ENCODE measurements around the gene COBLL1.

Gene COBLL1

GRCh38 chr2:164693834-164694233 is 147.8 kb downstream of the COBLL1 start:
- FAIRE-seq = no peak
- DNase-seq (ENCODE audit: extremely low spot score, insufficient read length, low read depth) = no peak

- DNase-seq (ENCODE audit: extremely low spot score, insufficient read length, low read depth) = no peak
- FAIRE-seq = no peak
Measured at GRCh38 chr2:164693390-164693789, 148.2 kb downstream of the COBLL1 start.

GRCh38 chr2:164692958-164693357 is 148.7 kb downstream of the COBLL1 start:
- DNase-seq (ENCODE audit: extremely low spot score, insufficient read length, low read depth) (no peak), FAIRE-seq (no peak)

- FAIRE-seq = no peak
- DNase-seq (ENCODE audit: extremely low spot score, insufficient read length, low read depth) = no peak
Measured at GRCh38 chr2:164692114-164692513, 149.5 kb downstream of the COBLL1 start.

- FAIRE-seq = no peak
Measured at GRCh38 chr2:164691346-164691887, 150.2 kb downstream of the COBLL1 start.

GRCh38 chr2:164690361-164690760 is 151.3 kb downstream of the COBLL1 start:
- DNase-seq (ENCODE audit: extremely low spot score, insufficient read length, low read depth) (no peak), FAIRE-seq (no peak)

More at GRCh38 chr2:164691346-164691887, 150.2 kb downstream of the COBLL1 start:
- no peak for DNase-seq (ENCODE audit: extremely low spot score, insufficient read length, low read depth)

GRCh38 chr2:164688896-164689419 is 152.7 kb downstream of the COBLL1 start:
- no peak for DNase-seq (ENCODE audit: extremely low spot score, insufficient read length, low read depth)
- FAIRE-seq = no peak

GRCh38 chr2:164681009-164681408 is 160.6 kb downstream of the COBLL1 start:
- DNase-seq (ENCODE audit: extremely low spot score, insufficient read length, low read depth) (no peak), FAIRE-seq (no peak)

- no peak for DNase-seq (ENCODE audit: extremely low spot score, insufficient read length, low read depth)
- FAIRE-seq = no peak
Measured at GRCh38 chr2:164678631-164679149, 162.9 kb downstream of the COBLL1 start.

- DNase-seq (ENCODE audit: extremely low spot score, insufficient read length, low read depth) = no peak
- FAIRE-seq = no peak
Measured at GRCh38 chr2:164677733-164678132, 163.9 kb downstream of the COBLL1 start.

GRCh38 chr2:164677271-164677670 is 164.4 kb downstream of the COBLL1 start:
- FAIRE-seq = no peak
- DNase-seq (ENCODE audit: extremely low spot score, insufficient read length, low read depth) = no peak

GRCh38 chr2:164675687-164676086 is 165.9 kb downstream of the COBLL1 start:
- FAIRE-seq (no peak), DNase-seq (ENCODE audit: extremely low spot score, insufficient read length, low read depth) (no peak)

- FAIRE-seq = no peak
- no peak for DNase-seq (ENCODE audit: extremely low spot score, insufficient read length, low read depth)
Measured at GRCh38 chr2:164675027-164675426, 166.6 kb downstream of the COBLL1 start.

- no peak for FAIRE-seq
- no peak for DNase-seq (ENCODE audit: extremely low spot score, insufficient read length, low read depth)
Measured at GRCh38 chr2:164671664-164672396, 169.8 kb downstream of the COBLL1 start.

- DNase-seq (ENCODE audit: extremely low spot score, insufficient read length, low read depth) (no peak), FAIRE-seq (no peak)
Measured at GRCh38 chr2:164669291-164669690, 172.3 kb downstream of the COBLL1 start.

- no peak for FAIRE-seq
- no peak for DNase-seq (ENCODE audit: extremely low spot score, insufficient read length, low read depth)
Measured at GRCh38 chr2:164667566-164667965, 174.1 kb downstream of the COBLL1 start.

GRCh38 chr2:164664070-164664469 is 177.6 kb downstream of the COBLL1 start:
- DNase-seq (ENCODE audit: extremely low spot score, insufficient read length, low read depth) (no peak), FAIRE-seq (no peak)

GRCh38 chr2:164662868-164663631 is 178.6 kb downstream of the COBLL1 start:
- FAIRE-seq (no peak), DNase-seq (ENCODE audit: extremely low spot score, insufficient read length, low read depth) (no peak)

- FAIRE-seq = no peak
- DNase-seq (ENCODE audit: extremely low spot score, insufficient read length, low read depth) = no peak
Measured at GRCh38 chr2:164662066-164662465, 179.6 kb downstream of the COBLL1 start.

GRCh38 chr2:164661349-164661748 is 180.3 kb downstream of the COBLL1 start:
- DNase-seq (ENCODE audit: extremely low spot score, insufficient read length, low read depth) (no peak), FAIRE-seq (no peak)

GRCh38 chr2:164657129-164657528 is 184.5 kb downstream of the COBLL1 start:
- DNase-seq (ENCODE audit: extremely low spot score, insufficient read length, low read depth) (no peak), FAIRE-seq (no peak)

Measured in GM18507 (cell line).